Measurements from ENCODE around the gene TMEM128. TPM values are rescaled to one million over a fixed set of nuclear protein-coding genes. Genes with fewer than 3 reads are reported as not detected.

Gene TMEM128
- total and polyA plus RNA-seq, 12 donors = 8.3 to 18.2 (median 11.3) TPM

DNA sequence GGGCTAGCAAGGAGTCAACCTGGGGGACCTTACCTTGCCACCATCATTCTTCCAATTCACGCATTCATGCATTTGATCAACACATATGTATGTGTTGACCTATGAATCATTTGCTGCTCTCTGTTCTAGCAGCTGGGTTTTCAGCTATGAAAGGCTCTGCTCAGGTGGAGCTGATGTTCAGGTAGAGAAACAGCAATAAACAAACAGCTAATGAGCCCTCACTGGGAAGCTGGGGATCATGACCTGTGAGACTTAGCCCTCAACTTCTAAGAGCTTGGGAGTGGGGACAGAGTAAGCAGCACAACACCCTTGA lies 19.7 kb downstream of the TMEM128 start:
- Histone ChIP-seq H3K9me3 (peaks cover 0 to 9% (median 7%) of the 10 kb centered on the region in 11 donors), H3K4me3 (no peak overlapping the region), H3K27me3 (peaks cover 9 to 67% (median 56%) of the 10 kb centered on the region in 7 donors), H3K36me3 (no peaks in the 10 kb centered on the region), H3K27ac (no peak overlapping the region), H3K4me1 (peaks cover 0 to 3% (median 0%) of the 10 kb centered on the region in 9 donors)
- TF ChIP-seq, protein P1, sequence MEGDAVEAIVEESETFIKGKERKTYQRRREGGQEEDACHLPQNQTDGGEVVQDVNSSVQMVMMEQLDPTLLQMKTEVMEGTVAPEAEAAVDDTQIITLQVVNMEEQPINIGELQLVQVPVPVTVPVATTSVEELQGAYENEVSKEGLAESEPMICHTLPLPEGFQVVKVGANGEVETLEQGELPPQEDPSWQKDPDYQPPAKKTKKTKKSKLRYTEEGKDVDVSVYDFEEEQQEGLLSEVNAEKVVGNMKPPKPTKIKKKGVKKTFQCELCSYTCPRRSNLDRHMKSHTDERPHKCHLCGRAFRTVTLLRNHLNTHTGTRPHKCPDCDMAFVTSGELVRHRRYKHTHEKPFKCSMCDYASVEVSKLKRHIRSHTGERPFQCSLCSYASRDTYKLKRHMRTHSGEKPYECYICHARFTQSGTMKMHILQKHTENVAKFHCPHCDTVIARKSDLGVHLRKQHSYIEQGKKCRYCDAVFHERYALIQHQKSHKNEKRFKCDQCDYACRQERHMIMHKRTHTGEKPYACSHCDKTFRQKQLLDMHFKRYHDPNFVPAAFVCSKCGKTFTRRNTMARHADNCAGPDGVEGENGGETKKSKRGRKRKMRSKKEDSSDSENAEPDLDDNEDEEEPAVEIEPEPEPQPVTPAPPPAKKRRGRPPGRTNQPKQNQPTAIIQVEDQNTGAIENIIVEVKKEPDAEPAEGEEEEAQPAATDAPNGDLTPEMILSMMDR (IDR thresholded peaks at IDR 0.05) = no peak
- WGBS, 2 donors = 65 to 73% methylated on average over 1 of the region's 1 CpG
- intact Hi-C loops (cut with DNase I) = no loop called here
- ATAC-seq (no peak), DNase-seq (no peak)

DNA sequence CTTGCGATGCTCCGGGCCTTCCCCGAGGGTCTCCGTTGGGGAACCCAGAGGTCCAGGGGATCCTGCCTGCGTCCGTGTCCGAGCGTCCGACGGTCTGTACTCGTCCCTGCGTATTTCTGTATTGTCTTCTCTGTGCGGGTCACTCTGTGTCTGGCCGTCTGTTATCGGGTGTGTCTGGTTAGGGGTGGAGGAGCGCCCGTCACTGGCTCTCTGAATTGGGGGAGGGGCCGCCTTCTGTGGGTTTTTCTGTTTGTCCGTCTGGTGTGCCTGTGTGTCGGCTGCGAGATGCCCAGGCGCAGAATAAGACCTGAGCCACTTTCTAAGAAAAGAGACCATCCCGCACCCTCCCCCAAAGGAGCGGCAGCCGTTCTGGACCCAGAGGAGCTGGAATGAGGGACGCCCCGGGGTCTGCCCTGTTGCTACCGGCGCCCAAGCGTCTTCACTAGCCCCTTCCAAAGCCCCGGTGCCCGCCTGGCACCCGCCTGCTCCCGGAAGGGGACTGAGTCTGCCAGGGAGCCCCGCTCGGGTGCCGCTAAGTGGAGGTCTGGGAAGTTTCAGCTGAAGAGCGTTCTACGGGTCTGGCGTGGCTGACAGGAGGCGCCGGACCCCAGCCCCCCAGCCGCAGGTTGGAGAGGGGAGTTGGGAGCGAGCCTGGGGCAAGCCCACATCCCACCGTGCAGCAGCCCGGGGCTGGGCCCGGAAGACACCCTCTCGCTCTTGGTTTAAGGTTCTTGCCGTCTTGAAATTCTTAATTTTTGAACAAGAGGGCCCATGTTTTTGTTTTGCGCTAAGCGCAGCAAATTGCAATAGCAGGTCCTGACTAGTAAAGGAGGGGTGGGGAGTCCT lies 20.3 kb downstream of the TMEM128 start:
- TF ChIP-seq, protein P1 (IDR thresholded peaks at IDR 0.05) = no peak
- Histone ChIP-seq H3K27me3 (peaks cover 9 to 71% (median 62%) of the 10 kb centered on the region in 7 donors), H3K9me3 (peaks cover 0 to 4% (median 2%) of the 10 kb centered on the region in 11 donors), H3K27ac (no peak overlapping the region), H3K4me3 (no peak overlapping the region), H3K4me1 (peaks cover 0 to 3% (median 0%) of the 10 kb centered on the region in 9 donors), H3K36me3 (no peaks in the 10 kb centered on the region)
- intact Hi-C loops (cut with DNase I) = no loop called here
- DNase-seq = no peak
- no peak for ATAC-seq
- WGBS, 2 donors = 7 to 8% methylated on average over 49 to 51 of the region's 51 CpGs

DNA sequence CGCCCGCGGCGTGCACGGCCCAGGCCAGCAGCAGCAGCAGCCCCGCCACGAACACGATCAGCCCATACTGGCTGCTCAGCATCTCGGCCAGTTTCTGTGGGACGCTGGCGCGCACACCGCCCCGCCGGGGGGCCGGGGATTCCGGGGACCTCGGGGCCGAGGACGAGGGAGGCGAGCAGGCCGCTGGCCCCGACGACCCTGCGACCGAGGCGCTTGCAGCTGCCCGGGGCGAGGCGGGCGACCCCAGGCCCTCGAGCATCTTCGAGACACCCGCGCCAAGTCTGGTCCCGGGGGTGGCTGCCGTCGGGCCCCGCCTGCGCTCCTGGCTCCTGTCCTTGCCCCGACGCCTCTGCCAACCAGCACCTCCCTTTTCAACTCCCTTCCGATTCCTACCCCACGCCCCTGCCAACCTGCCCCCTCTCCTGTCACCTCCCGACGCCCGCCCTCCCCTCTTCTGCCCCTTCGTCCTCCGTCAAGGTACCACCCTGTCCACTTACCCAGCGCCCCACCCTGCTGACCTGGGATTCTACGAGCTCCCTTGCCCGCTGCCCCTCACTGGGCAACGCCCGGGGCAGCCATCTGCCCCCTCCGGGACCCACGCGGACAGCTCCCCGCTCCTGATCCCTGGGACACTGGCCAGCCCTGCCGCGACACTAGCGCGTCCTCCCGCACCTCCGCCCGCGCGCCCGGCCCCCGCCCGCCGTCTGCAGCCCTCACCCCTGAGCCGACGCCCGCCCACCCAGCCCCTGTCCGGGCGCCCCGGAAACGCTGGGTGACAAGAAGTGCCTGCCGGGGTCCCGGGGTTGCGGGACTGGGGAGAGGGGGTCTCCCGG lies 21.2 kb downstream of the TMEM128 start, which contains the start of gene OTOP1:
OTOP1 (minus strand) TSS at position 324 of the 833 bp plus-strand sequence; CDS start at position 259, 65 bp downstream.
- 9 to 13% methylated on average over 71 to 82 of the region's 82 CpGs for WGBS, 2 donors
- peaks cover 0 to 3% (median 0%) of the 10 kb centered on the region in 9 donors for H3K4me1 ChIP-seq
- H3K27ac ChIP-seq = no peak within 1 kb of the TSS
- no peak for DNase-seq
- intact Hi-C loops (cut with DNase I) = no loop called here
- peaks cover 9 to 80% (median 65%) of the 10 kb centered on the region in 7 donors for H3K27me3 ChIP-seq
- no peak within 1 kb of the TSS for H3K4me3 ChIP-seq
- TF ChIP-seq, protein P1 (IDR thresholded peaks at IDR 0.05) = no peak
- ATAC-seq = no peak
- no peaks in the 10 kb centered on the region for H3K36me3 ChIP-seq
- H3K9me3 ChIP-seq = no peaks in the 10 kb centered on the region

DNA sequence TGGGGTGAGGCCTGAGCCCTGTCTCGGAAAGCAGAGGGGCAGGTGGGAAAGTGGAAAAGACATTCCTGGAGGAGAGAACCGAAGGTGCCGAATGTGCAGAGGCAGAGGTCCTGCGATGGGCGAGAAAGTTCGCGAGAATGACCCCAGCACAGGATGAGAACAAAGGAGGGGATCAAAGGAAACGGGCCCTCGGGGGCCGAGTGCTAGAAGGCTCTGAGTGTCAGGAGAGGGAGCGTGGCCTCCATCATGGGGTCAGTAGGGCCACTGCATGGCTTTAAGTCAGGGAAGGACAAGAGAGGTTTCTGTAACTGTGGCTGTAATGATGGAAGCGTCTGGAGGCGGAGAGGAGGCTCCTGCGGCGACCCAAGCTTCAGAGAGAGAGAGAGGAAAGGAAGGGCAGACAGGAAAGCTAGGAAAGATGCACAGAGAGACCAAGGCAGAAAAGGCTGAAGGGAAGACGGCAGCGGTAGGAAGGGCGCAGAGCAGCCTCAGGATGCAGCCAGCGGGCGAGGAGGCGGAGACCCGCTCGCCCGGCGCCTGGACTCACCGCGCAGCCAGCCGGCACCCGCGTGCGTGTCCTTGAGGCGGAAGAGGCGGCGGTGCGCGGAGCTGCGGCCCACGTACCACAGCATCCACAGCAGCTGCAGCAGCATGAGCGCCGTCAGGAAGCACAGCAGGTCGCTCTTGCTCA lies 22.0 kb downstream of the TMEM128 start:
- WGBS, 2 donors = 11 to 14% methylated on average over 40 to 41 of the region's 41 CpGs
- Histone ChIP-seq H3K36me3 (no peaks in the 10 kb centered on the region), H3K4me3 (no peak overlapping the region), H3K27me3 (peaks cover 9 to 88% (median 72%) of the 10 kb centered on the region in 7 donors), H3K27ac (no peak overlapping the region), H3K4me1 (peaks cover 0 to 3% (median 0%) of the 10 kb centered on the region in 9 donors), H3K9me3 (no peaks in the 10 kb centered on the region)
- DNase-seq = no peak
- intact Hi-C loops (cut with DNase I) = no loop called here
- no peak for ATAC-seq
- TF ChIP-seq, protein P1 (IDR thresholded peaks at IDR 0.05) = no peak
